ENCODE results near the gene ATXN1.

Gene ATXN1

GRCh38 chr6:16375843-16376242, 385.4 kb downstream of the ATXN1 start:
- no peak for DNase-seq (ENCODE audit: extremely low read depth, insufficient read length)
- no peaks in the 10 kb centered on the region for H3K27me3 ChIP-seq (replicated peaks; ENCODE audit: control insufficient read depth, insufficient read depth, low read length)
- peaks cover 1% of the 10 kb centered on the region; the same call in 1 of the 2 replicates for H3K36me3 ChIP-seq (ENCODE audit: control insufficient read depth, insufficient read depth, low read length)
- no peak for TF ChIP-seq CTCF (IDR thresholded peaks at IDR 0.05; ENCODE audit: insufficient read depth, low read length, poor library complexity, severe bottlenecking)
- no peak overlapping the region for H3K4me3 ChIP-seq (replicated peaks; ENCODE audit: low read depth, low read length)

GRCh38 chr6:16375206-16375605, 386.1 kb downstream of the ATXN1 start:
- DNase-seq (ENCODE audit: extremely low read depth, insufficient read length) = no peak
- Histone ChIP-seq H3K36me3 (ENCODE audit: control insufficient read depth, insufficient read depth, low read length) (peaks cover 1% of the 10 kb centered on the region; the same call in 1 of the 2 replicates), H3K27me3 (replicated peaks; ENCODE audit: control insufficient read depth, insufficient read depth, low read length) (no peaks in the 10 kb centered on the region), H3K4me3 (replicated peaks; ENCODE audit: low read depth, low read length) (no peak overlapping the region)
- TF ChIP-seq CTCF (IDR thresholded peaks at IDR 0.05; ENCODE audit: insufficient read depth, low read length, poor library complexity, severe bottlenecking) = no peak

GRCh38 chr6:16374461-16375200, 386.6 kb downstream of the ATXN1 start:
- DNase-seq (ENCODE audit: extremely low read depth, insufficient read length) = peak; percentile 26
- TF ChIP-seq CTCF (IDR thresholded peaks at IDR 0.05; ENCODE audit: insufficient read depth, low read length, poor library complexity, severe bottlenecking) = no peak
- Histone ChIP-seq H3K27me3 (replicated peaks; ENCODE audit: control insufficient read depth, insufficient read depth, low read length) (no peaks in the 10 kb centered on the region), H3K36me3 (ENCODE audit: control insufficient read depth, insufficient read depth, low read length) (no peaks in the 10 kb centered on the region; the same call in 1 of the 2 replicates), H3K4me3 (replicated peaks; ENCODE audit: low read depth, low read length) (no peak overlapping the region)

GRCh38 chr6:16374016-16374415, 387.2 kb downstream of the ATXN1 start:
- Histone ChIP-seq H3K4me3 (replicated peaks; ENCODE audit: low read depth, low read length) (no peak overlapping the region), H3K36me3 (ENCODE audit: control insufficient read depth, insufficient read depth, low read length) (no peaks in the 10 kb centered on the region; the same call in 1 of the 2 replicates), H3K27me3 (replicated peaks; ENCODE audit: control insufficient read depth, insufficient read depth, low read length) (no peaks in the 10 kb centered on the region)
- no peak for DNase-seq (ENCODE audit: extremely low read depth, insufficient read length)
- TF ChIP-seq CTCF (IDR thresholded peaks at IDR 0.05; ENCODE audit: insufficient read depth, low read length, poor library complexity, severe bottlenecking) = no peak

GRCh38 chr6:16372029-16372776, 389.1 kb downstream of the ATXN1 start:
- no peak overlapping the region for H3K4me3 ChIP-seq (replicated peaks; ENCODE audit: low read depth, low read length)
- no peaks in the 10 kb centered on the region for H3K36me3 ChIP-seq (ENCODE audit: control insufficient read depth, insufficient read depth, low read length)
- TF ChIP-seq CTCF (IDR thresholded peaks at IDR 0.05; ENCODE audit: insufficient read depth, low read length, poor library complexity, severe bottlenecking) = no peak
- no peaks in the 10 kb centered on the region for H3K27me3 ChIP-seq (replicated peaks; ENCODE audit: control insufficient read depth, insufficient read depth, low read length)
- no peak for DNase-seq (ENCODE audit: extremely low read depth, insufficient read length)
